NT2/D1 (cell line): ENCODE results near the gene IL18.

Experiments
- SUZ12 ChIP-seq: IDR thresholded peaks from 2 replicates; pipeline ENCODE4 v1.6.1; 2011; ENCODE audit not compliant: insufficient read length, insufficient read depth; ENCODE audit errors: extremely low read depth
- YY1 ChIP-seq: IDR thresholded peaks from 2 replicates; pipeline ENCODE4 v1.6.1; 2011; ENCODE audit not compliant: insufficient read length, insufficient read depth
- ZNF274 ChIP-seq: IDR thresholded peaks from 2 replicates; pipeline ENCODE4 v1.6.1; 2011; ENCODE audit warnings: mild to moderate bottlenecking, low read depth, low read length

- TF ChIP-seq ZNF274 (no peak), SUZ12 (no peak), YY1 (no peak)
Observed at GRCh38 chr11:112185883-112186282, 22.0 kb upstream of the IL18 start.
